ENCODE results near the gene ARF6.

Gene ARF6

GRCh38 chr14:49892636-49893308 is at the start of gene ARF6:
TSS of gene ARF6 (plus strand) at chr14:49893082. CDS start at chr14:49893737, 655 bp downstream.
- peak; percentile 95 for DNase-seq

- DNase-seq: no peak
Observed at GRCh38 chr14:49849213-49849847, 43.6 kb upstream of the ARF6 start.

DNA sequence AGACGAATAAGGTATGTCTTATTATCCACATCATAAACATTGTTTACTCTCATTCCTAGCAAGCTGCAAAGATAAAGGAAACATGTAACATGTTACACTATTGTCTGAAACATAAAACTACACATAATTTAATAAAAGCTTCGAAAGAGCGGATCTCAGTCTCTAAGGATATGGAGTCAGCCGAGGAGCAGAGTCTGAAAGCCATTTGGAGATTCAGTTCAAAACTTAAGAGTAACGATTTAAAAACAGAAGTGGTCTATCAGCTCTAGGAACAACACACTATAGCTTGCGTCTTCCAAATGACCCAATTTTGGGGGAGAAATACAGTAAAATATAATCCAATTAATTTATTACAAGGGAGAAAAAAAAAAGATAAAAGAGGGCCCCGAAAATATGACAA is 41.1 kb upstream of the ARF6 start:
- DNase-seq: no peak

GRCh38 chr14:49852301-49853157 is 40.4 kb upstream of the ARF6 start, which contains the start of gene NEMF:
TSS of gene NEMF (minus strand) at chr14:49852788. CDS start at chr14:49852753, 35 bp downstream.
- peak; percentile 87 for DNase-seq

- DNase-seq: no peak
Observed at GRCh38 chr14:49853158-49853477, 39.8 kb upstream of the ARF6 start.

GRCh38 chr14:49853572-49854375 is 39.1 kb upstream of the ARF6 start:
- DNase-seq: peak; percentile 54

GRCh38 chr14:49857427-49858003 is 35.4 kb upstream of the ARF6 start:
- DNase-seq: no peak

GRCh38 chr14:49858383-49858782 is 34.5 kb upstream of the ARF6 start:
- no peak for DNase-seq

GRCh38 chr14:49860988-49861698 is 31.7 kb upstream of the ARF6 start:
- no peak for DNase-seq

DNA sequence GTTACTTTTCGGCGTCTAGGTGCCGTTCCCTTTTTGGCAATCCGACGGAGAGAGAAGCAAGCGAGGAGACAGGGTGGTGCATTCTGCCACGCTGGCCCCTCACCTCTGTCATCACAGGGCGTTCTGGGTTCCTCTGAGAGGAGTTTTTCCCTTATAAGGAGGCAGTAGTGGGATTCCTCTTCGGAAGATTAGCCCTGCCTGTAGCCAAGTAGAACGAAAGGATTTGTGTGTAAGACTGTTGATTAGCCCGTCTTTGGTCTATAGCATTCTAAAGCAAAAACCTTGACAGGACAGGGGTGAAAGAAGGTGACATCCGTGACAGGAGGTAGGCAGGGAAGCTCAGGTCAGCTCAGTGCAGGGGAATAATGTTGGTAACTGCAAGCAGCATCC is 31.2 kb upstream of the ARF6 start:
- peak; percentile 74 for DNase-seq

DNA sequence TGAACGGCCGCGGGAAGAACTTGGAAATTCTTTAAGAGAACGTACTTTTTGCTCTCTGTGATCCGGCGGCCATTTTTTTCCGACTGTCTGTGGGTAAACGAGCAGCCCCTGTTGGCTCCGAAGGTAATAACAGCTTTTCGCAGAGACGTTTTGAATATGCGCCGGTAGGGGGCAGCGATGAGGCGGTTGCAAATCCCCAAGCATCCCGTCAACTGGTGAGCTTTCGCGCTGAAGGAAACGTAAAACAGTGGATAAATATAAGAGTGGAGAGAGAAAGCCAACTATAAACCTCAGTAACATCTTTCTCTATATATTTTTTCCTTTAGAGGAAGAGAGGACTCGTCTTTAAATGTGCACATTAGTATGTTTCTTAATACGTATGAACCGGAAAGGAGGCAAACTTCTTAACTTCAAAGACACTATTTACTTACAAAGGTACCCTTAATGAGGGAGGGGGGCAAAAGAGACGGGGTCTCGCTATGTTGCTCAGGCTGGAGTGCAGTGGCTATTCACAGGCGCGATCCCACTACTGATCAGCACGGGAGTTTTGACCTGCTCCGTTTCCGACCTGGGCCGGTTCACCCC is 30.7 kb upstream of the ARF6 start:
- peak; percentile 91 for DNase-seq

DNA sequence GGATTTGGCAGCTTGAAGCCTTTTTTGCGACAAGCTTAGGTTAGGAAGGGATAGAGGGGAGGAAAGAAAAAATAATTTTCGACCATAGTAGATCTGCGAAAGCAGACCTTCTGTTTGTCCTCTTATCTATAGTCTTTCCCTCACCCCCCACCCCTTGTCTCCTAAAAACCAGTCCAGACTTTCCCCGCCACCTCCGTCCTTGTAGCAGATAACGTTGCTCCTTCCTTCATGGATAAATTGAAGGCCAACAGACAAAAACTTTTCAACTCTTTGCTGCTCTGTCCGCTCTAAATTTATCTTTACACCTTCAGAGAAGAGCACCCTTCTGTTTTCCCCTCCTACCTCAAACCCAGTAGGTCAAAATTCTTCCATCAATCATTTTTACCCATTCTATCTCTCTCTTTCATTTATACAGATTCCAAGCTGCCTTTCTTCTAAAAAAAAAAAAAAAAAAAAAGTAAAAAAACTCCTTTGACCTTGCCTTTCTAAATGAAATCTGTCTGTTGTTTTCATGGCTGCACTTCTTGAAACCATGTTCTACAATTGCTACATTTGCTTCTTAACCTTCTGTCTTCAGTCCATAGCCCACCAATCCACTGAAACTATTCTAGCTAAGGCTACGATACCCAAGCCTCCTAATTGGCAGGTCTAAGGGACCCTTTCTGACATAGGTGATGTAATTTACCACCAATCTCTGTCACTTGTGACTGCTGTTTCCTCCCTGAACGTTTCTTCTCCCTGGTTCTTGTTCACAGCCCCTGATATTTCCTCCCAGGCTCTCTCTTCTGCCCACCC is 29.2 kb upstream of the ARF6 start:
- no peak for DNase-seq

- DNase-seq: peak; percentile 65
Observed at GRCh38 chr14:49865431-49865859, 27.4 kb upstream of the ARF6 start.

- DNase-seq: peak; percentile 81
Observed at GRCh38 chr14:49867831-49868719, 24.8 kb upstream of the ARF6 start.

DNA sequence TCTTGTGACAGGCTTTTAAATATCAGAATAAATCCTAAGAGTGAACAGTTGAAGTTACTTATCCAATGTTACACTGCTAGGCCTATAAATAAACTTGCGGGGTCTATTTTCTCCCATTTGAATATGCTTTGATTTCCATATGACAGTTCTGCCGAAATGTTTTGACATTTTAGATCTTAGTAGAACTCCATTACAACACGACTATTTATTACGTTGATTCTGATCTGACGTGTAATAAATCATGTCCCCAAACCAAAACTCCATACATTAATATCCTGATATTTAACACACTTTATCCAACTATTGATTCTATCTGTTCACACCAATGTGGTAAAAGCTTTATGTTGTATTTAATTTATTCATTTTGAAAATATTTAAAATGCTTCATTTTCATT is 24.2 kb upstream of the ARF6 start:
- no peak for DNase-seq

- no peak for DNase-seq
Observed at GRCh38 chr14:49870908-49871307, 22.0 kb upstream of the ARF6 start.

DNA sequence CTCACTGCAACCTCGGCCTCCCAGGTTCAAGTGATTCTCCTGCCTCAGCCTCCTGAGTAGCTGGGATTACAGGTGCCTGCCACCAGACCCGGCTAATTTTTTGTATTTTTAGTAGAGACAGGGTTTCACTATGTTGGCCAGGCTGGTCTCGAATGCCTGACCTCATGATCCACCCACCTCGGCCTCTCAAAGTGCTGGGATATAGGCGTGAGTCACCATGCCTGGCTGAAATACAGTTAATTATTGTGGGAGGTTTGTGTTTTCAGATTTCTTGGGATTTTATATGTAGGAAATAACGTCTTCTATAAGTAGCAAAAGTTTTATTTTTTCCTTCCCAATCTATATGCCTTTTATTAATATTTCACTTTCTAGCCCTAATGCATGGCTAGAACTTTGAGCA is 19.3 kb upstream of the ARF6 start:
- DNase-seq: peak; percentile 34

GRCh38 chr14:49875640-49876198 is 17.2 kb upstream of the ARF6 start:
- DNase-seq: no peak

DNA sequence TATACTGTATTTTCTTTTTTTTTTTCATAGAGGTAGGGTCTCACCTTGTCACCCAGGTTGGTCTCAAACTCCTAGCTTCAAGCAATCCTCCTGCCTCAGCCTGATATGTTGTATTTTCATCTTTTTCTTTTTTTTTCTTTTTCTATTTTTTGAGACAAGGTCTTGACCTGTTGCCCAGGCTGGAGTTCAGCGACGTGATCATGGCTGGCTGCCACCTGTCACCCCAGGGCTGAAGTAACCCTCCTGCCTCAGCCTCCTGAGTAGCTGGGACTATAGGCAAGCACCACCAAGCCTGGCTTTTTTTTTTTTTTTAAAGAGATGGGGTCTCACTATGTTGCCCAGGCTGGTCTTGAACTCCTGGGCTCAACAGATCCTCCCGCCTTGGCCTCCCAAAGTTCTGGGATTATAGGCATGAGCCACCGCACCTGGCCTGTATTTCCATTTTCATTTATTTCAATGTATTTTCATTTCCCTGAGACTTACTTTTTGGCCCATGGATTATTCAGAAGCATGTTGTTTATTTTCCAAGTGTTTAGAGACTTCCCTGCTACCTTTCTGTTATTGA is 16.2 kb upstream of the ARF6 start:
- DNase-seq: no peak

Measured in kidney glomerular epithelial cell (primary cell).